Measurements from ENCODE around the gene TENT4A.
A peak's percentile ranks its signal among the peaks of the same experiment; 100 is the strongest.

Gene TENT4A

GRCh38 chr5:6744841-6745705, 31.8 kb downstream of the TENT4A start:
- no peak overlapping the region for H3K27ac ChIP-seq
- CTCF ChIA-PET = interaction anchor here (0.6 to 1.0 kb wide), 5 partner anchors 12 to 448 kb away, joined by 3 to 6 read pairs (median 3); no protein-coding TSS in a partner anchor
- POLR2A ChIA-PET (ENCODE audit: low non-redundant PET) = no interaction called here
- TF ChIP-seq, protein P1, sequence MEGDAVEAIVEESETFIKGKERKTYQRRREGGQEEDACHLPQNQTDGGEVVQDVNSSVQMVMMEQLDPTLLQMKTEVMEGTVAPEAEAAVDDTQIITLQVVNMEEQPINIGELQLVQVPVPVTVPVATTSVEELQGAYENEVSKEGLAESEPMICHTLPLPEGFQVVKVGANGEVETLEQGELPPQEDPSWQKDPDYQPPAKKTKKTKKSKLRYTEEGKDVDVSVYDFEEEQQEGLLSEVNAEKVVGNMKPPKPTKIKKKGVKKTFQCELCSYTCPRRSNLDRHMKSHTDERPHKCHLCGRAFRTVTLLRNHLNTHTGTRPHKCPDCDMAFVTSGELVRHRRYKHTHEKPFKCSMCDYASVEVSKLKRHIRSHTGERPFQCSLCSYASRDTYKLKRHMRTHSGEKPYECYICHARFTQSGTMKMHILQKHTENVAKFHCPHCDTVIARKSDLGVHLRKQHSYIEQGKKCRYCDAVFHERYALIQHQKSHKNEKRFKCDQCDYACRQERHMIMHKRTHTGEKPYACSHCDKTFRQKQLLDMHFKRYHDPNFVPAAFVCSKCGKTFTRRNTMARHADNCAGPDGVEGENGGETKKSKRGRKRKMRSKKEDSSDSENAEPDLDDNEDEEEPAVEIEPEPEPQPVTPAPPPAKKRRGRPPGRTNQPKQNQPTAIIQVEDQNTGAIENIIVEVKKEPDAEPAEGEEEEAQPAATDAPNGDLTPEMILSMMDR (conservative IDR thresholded peaks at IDR 0.05; ENCODE audit: low read depth) = no peak
- DNase-seq (ENCODE audit: low spot score) = no peak

DNA sequence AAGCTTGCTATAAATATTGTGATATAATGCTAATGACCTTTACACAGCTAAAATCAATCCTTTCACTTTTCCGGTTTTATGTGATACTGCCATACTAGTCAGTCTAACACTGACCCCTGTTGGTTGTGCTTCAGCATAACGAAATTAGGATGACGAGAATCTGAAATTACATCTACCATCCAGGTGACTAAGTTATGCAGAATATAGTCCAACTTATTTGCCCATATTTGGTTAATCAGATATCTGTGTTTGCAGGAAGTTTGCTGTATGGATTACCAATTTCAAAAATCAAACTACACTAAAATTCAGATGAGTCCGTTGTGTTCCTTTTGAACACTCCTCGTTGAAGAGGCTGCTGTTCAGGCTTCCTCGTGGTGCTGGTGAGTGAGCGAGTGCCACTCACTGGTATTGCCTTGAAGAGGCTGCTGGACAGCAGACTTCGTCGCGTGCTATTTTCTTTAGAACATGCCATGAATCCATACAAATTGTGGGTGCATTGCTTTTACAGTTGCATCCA, 32.5 kb downstream of the TENT4A start:
- ChIA-PET POLR2A (ENCODE audit: low non-redundant PET) (no interaction called here), CTCF (interaction anchor here (0.6 to 1.0 kb wide), 6 partner anchors 13 to 449 kb away, joined by 3 to 6 read pairs (median 3); no protein-coding TSS in a partner anchor)
- TF ChIP-seq, protein P1 (conservative IDR thresholded peaks at IDR 0.05; ENCODE audit: low read depth) = peak; percentile 78
- H3K27ac ChIP-seq = no peak overlapping the region
- DNase-seq (ENCODE audit: low spot score) = peak; percentile 59

DNA sequence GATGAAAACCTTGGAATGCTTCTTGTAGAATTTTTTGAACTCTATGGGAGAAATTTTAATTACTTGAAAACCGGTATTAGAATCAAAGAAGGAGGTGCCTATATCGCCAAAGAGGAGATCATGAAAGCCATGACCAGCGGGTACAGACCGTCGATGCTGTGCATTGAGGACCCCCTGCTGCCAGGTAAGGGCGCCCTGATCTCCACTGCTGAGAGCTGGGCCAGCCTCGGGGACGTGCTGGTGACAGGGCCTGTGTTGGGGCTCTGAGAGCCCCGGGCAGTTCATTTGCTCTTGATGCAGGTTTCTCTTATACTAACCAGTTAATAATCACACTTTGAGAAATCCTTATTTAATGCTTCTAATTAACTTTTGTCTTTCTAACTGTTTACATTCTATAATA, 33.0 kb downstream of the TENT4A start:
- POLR2A ChIA-PET (ENCODE audit: low non-redundant PET) = no interaction called here

GRCh38 chr5:6747103-6747502, 33.9 kb downstream of the TENT4A start:
- ChIA-PET POLR2A (ENCODE audit: low non-redundant PET) (no interaction called here), CTCF (interaction anchor here (0.6 kb wide), 1 partner anchor 537 kb away, joined by 5 read pairs; no protein-coding TSS in a partner anchor)
- no peak for DNase-seq (ENCODE audit: low spot score)
- H3K27ac ChIP-seq = no peak overlapping the region
- TF ChIP-seq, protein P1 (conservative IDR thresholded peaks at IDR 0.05; ENCODE audit: low read depth) = no peak

More for the DNA sequence above, 33.0 kb downstream of the TENT4A start:
- H3K27ac ChIP-seq = no peak overlapping the region
- TF ChIP-seq, protein P1 (conservative IDR thresholded peaks at IDR 0.05; ENCODE audit: low read depth) = no peak
- no peak for DNase-seq (ENCODE audit: low spot score)
- CTCF ChIA-PET = interaction anchor here (0.7 kb wide), 1 partner anchor 108 kb away, joined by 3 read pairs; no protein-coding TSS in a partner anchor

GRCh38 chr5:6748142-6748541, 34.9 kb downstream of the TENT4A start:
- no peak overlapping the region for H3K27ac ChIP-seq
- TF ChIP-seq, protein P1 (conservative IDR thresholded peaks at IDR 0.05; ENCODE audit: low read depth) = no peak
- ChIA-PET POLR2A (ENCODE audit: low non-redundant PET) (no interaction called here), CTCF (no interaction called here)
- DNase-seq (ENCODE audit: low spot score) = no peak

DNA sequence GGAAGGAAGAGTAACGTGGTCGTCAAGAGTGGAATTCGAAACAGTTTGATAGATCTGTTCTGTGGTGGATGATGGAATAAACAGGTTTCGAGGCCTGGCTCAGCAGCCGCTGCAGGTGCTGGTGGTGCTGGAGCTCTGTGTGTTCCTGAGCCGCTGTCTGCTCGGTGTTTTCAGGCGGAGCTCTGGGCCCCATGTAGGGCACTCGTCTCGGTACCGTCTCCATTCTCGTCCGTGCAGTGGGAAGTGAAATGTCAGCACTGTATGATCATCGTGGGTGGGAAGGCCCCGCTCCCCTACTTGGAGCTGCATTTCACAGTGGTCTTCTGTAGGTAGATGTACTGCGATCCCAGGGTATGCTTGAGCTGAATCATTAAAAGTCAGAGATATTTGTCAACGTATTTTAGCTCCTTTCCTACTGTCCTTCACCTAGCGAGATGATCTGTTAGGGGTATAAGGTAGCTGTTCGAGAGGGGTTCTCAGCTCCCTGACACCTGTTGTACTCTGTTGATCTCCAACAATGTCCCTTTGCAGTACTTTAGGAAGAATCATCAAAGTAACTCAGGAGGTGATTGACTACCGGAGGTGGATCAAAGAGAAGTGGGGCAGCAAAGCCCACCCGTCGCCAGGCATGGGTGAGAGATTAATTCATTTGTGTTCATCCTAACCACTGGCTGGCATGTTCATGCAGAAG, 35.9 kb downstream of the TENT4A start:
- DNase-seq (ENCODE audit: low spot score) = no peak
- ChIA-PET CTCF (no interaction called here), POLR2A (ENCODE audit: low non-redundant PET) (no interaction called here)
- TF ChIP-seq, protein P1 (conservative IDR thresholded peaks at IDR 0.05; ENCODE audit: low read depth) = no peak
- no peak overlapping the region for H3K27ac ChIP-seq

Data from RWPE1 (cell line).